Calu3 (cell line): ENCODE data around the gene SLC38A1. TPM values are rescaled to one million over a fixed set of nuclear protein-coding genes. Genes with fewer than 3 reads are reported as not detected.

Experiments
- BruUV-seq: library from RNA; stranded (reverse); fragments of 400-500 nt; replicated peaks from 2 replicates; lab custom pipeline; 2021; lab: Mats Ljungman, UMichigan
- CTCF ChIA-PET: fragments of 300-600 bp; sonication (Branson Sonifier 250); formaldehyde crosslinking; loops from one replicate; lab custom pipeline; 2022; ENCODE audit warnings: antibody characterized with exemption; lab: Charles Lee
- DNase-seq: peaks from one replicate; pipeline ENCODE4 v3.0.0; 2022
- H3K27ac Mint-ChIP-seq: one replicate; pipeline ENCODE4 v1.8.0; 2022; ENCODE audit warnings: mixed read lengths; ENCODE audit not compliant: unreplicated experiment
- H3K27me3 Mint-ChIP-seq: one replicate; pipeline ENCODE4 v1.8.0; 2022; ENCODE audit warnings: mixed read lengths; ENCODE audit not compliant: unreplicated experiment
- H3K36me3 Mint-ChIP-seq: one replicate; pipeline ENCODE4 v1.8.0; 2022; ENCODE audit warnings: mild to moderate bottlenecking, moderate library complexity, mixed read lengths; ENCODE audit not compliant: insufficient read depth, unreplicated experiment
- H3K4me1 Mint-ChIP-seq: one replicate; pipeline ENCODE4 v1.8.0; 2022; ENCODE audit warnings: mild to moderate bottlenecking, low read depth, mixed read lengths; ENCODE audit not compliant: unreplicated experiment
- H3K4me3 Mint-ChIP-seq: one replicate; pipeline ENCODE4 v1.8.0; 2022; ENCODE audit warnings: mild to moderate bottlenecking, low read depth, moderate library complexity, mixed read lengths; ENCODE audit not compliant: unreplicated experiment
- H3K9me3 Mint-ChIP-seq: one replicate; pipeline ENCODE4 v1.8.0; 2022; ENCODE audit warnings: low read depth, mixed read lengths; ENCODE audit not compliant: unreplicated experiment
- CTCF ChIP-seq: fragments of 200-600 bp; IDR thresholded peaks from one replicate; pipeline ENCODE4 v1.8.0; 2022; ENCODE audit warnings: antibody characterized with exemption; ENCODE audit not compliant: unreplicated experiment
- intact Hi-C: fragments of 100-400 bp; cut with micrococcal nuclease; formaldehyde crosslinking; loops from one replicate; pipeline ENCODE4 v1.10.0; 2022; ENCODE audit not compliant: unreplicated experiment
- total RNA-seq: library from RNA; stranded (reverse); gene quantifications from 2 replicates; pipeline ENCODE4 v1.2.3, GENCODE V29; 2022

The SLC38A1 gene
- total RNA-seq, 1 experiment from 2014 or later, result 132 TPM

- no peaks in the 10 kb centered on the region for H3K9me3 Mint-ChIP-seq
- CTCF ChIA-PET, result no interaction called here
- peaks cover 25% of the 10 kb centered on the region for H3K36me3 Mint-ChIP-seq
- DNase-seq, result no peak
- BruUV-seq, result no TSS peak
- intact Hi-C loops, result no loop called here
- H3K27ac Mint-ChIP-seq, result no peak overlapping the region
- no peak overlapping the region for H3K4me3 Mint-ChIP-seq
- H3K4me1 Mint-ChIP-seq, result peaks cover 11% of the 10 kb centered on the region
- no peaks in the 10 kb centered on the region for H3K27me3 Mint-ChIP-seq
- no peak for TF ChIP-seq CTCF
Measured at GRCh38 chr12:46230983-46231382, 37.9 kb downstream of the SLC38A1 start.

GRCh38 chr12:46230306-46230705 lies 38.5 kb downstream of the SLC38A1 start:
- no peak for TF ChIP-seq CTCF
- H3K36me3 Mint-ChIP-seq, result peaks cover 24% of the 10 kb centered on the region
- intact Hi-C loops, result no loop called here
- DNase-seq, result no peak
- no peak overlapping the region for H3K4me3 Mint-ChIP-seq
- peaks cover 8% of the 10 kb centered on the region for H3K4me1 Mint-ChIP-seq
- H3K9me3 Mint-ChIP-seq, result no peaks in the 10 kb centered on the region
- CTCF ChIA-PET, result no interaction called here
- BruUV-seq, result no TSS peak
- H3K27me3 Mint-ChIP-seq, result no peaks in the 10 kb centered on the region
- H3K27ac Mint-ChIP-seq, result no peak overlapping the region

- no peaks in the 10 kb centered on the region for H3K9me3 Mint-ChIP-seq
- CTCF ChIA-PET, result no interaction called here
- DNase-seq, result no peak
- peaks cover 9% of the 10 kb centered on the region for H3K4me1 Mint-ChIP-seq
- no peaks in the 10 kb centered on the region for H3K27me3 Mint-ChIP-seq
- H3K4me3 Mint-ChIP-seq, result no peak overlapping the region
- no peak for TF ChIP-seq CTCF
- intact Hi-C loops, result loop anchor here (5.0 kb wide), 1 partner anchor 35 kb away; no protein-coding TSS in a partner anchor
- BruUV-seq, result no TSS peak
- H3K27ac Mint-ChIP-seq, result no peak overlapping the region
- H3K36me3 Mint-ChIP-seq, result peaks cover 36% of the 10 kb centered on the region
Measured at GRCh38 chr12:46227616-46228015, 41.2 kb downstream of the SLC38A1 start.

- no peak overlapping the region for H3K4me3 Mint-ChIP-seq
- CTCF ChIA-PET, result no interaction called here
- TF ChIP-seq CTCF, result no peak
- no peaks in the 10 kb centered on the region for H3K27me3 Mint-ChIP-seq
- no peak for DNase-seq
- intact Hi-C loops, result no loop called here
- peaks cover 37% of the 10 kb centered on the region for H3K36me3 Mint-ChIP-seq
- no TSS peak for BruUV-seq
- no peaks in the 10 kb centered on the region for H3K9me3 Mint-ChIP-seq
- H3K27ac Mint-ChIP-seq, result no peak overlapping the region
- peaks cover 39% of the 10 kb centered on the region for H3K4me1 Mint-ChIP-seq
Measured at GRCh38 chr12:46224386-46224785, 44.5 kb downstream of the SLC38A1 start.
